ENCODE data around the gene CDC34. TPM values are rescaled to one million over a fixed set of nuclear protein-coding genes. Genes with fewer than 3 reads are reported as not detected.

CDC34 gene
- total RNA-seq, 1 experiment from 2014 or later, result 112 TPM

DNA sequence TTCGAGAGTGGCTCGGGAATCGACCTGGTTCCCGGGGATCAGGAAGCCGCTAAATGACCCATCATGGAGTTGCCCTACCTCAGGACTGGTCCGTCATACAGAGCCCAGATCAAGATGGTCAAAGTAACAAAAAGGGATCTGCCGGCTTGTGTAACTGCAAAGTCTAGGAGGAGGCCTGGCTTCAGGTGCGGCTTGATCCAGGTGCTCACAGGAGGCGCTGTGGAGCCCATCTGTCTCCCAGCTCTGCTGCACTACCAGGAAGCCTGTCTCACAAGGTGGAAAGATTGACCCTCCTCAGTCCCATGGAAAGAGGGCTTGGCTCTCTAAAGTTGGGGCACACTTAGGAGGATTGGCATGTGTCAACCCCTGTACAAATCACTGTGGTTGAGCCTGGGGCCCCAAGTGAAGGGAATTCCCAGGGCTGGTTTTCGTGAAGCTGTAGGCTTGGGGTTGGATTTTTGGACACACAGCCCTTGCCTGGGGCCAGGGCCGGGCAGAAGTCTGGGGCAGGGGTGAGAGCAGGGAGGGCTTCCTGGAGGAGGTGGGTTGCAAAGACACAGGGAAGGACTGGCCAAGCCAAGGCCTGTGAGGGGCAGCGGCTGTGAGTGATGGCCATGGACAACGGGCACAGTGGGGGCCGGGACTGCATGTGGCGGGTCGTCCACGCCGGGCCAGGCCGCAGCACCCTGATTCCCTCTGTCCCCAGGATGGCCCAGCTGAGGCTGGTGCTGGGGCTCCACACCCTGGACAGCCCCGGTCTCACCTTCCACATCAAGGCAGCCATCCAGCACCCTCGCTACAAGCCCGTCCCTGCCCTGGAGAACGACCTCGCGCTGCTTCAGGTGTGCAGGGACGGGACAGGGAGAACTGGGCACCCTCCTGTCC is 16.5 kb downstream of the CDC34 start:
- H3K4me2 ChIP-seq (ENCODE audit: insufficient read depth, insufficient read length, low read length), result no peak overlapping the region
- H2AK5ac ChIP-seq (ENCODE audit: insufficient read length, low read length), result no peak overlapping the region
- Mint-ChIP-seq H3K9me3 (no peaks in the 10 kb centered on the region; a peak in 1 of 5 replicates), H3K36me3 (ENCODE audit: insufficient read depth in 1 of 3, low read depth in 3 of 3) (peaks cover 0 to 3% (median 3%) of the 10 kb centered on the region in 3 experiments; a peak in 3 of 7 replicates), H3K4me3 (no peak overlapping the region), H3K27me3 (ENCODE audit: low read depth) (peaks cover 25% of the 10 kb centered on the region), H3K4me1 (peaks cover 4 to 6% of the 10 kb centered on the region in 2 experiments; a peak in 2 of 4 replicates), H3K27ac (no peak overlapping the region)
- TF ChIP-seq, protein P1, sequence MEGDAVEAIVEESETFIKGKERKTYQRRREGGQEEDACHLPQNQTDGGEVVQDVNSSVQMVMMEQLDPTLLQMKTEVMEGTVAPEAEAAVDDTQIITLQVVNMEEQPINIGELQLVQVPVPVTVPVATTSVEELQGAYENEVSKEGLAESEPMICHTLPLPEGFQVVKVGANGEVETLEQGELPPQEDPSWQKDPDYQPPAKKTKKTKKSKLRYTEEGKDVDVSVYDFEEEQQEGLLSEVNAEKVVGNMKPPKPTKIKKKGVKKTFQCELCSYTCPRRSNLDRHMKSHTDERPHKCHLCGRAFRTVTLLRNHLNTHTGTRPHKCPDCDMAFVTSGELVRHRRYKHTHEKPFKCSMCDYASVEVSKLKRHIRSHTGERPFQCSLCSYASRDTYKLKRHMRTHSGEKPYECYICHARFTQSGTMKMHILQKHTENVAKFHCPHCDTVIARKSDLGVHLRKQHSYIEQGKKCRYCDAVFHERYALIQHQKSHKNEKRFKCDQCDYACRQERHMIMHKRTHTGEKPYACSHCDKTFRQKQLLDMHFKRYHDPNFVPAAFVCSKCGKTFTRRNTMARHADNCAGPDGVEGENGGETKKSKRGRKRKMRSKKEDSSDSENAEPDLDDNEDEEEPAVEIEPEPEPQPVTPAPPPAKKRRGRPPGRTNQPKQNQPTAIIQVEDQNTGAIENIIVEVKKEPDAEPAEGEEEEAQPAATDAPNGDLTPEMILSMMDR (conservative IDR thresholded peaks at IDR 0.05), result no peak
- no peak overlapping the region for H4K5ac ChIP-seq (ENCODE audit: insufficient read length, low read depth, low read length)
- no peaks in the 10 kb centered on the region for H3K79me1 ChIP-seq (ENCODE audit: insufficient read depth, low read depth, low read length, poor library complexity, severe bottlenecking)
- H2BK5ac ChIP-seq (ENCODE audit: insufficient read length, low read length), result no peak overlapping the region
- no peak overlapping the region for H3K4ac ChIP-seq (ENCODE audit: low read depth, low read length)
- no peak overlapping the region for H2BK120ac ChIP-seq (ENCODE audit: low read depth, low read length, poor library complexity, severe bottlenecking)
- H2BK15ac ChIP-seq (ENCODE audit: low read depth, low read length), result no peak overlapping the region
- H2AFZ ChIP-seq (ENCODE audit: low read length), result no peak overlapping the region
- no peaks in the 10 kb centered on the region for H3K23me2 ChIP-seq (ENCODE audit: insufficient read length, low read depth, low read length, poor library complexity, severe bottlenecking)
- H4K8ac ChIP-seq (replicated peaks; ENCODE audit: insufficient read length, low read depth, low read length), result no peak overlapping the region
- H3K4me1 ChIP-seq (ENCODE audit: insufficient read depth, low read length), result no peaks in the 10 kb centered on the region
- H3K9me3 ChIP-seq (ENCODE audit: control insufficient read depth, low read depth, low read length), result no peaks in the 10 kb centered on the region
- WGBS (ENCODE audit: extremely low coverage, insufficient read length, low lambda C conversion rate), result no CpG with 5 or more reads among the region's 26 CpGs
- H4K91ac ChIP-seq (ENCODE audit: insufficient read length, low read depth, low read length), result no peak overlapping the region
- H3K79me2 ChIP-seq (ENCODE audit: insufficient read depth, low read length), result no peaks in the 10 kb centered on the region
- H3K23ac ChIP-seq (ENCODE audit: insufficient read length, low read depth, low read length), result no peak overlapping the region
- no peak overlapping the region for H3K27ac ChIP-seq (ENCODE audit: insufficient read length, low read depth, low read length)
- no peak overlapping the region for H3K56ac ChIP-seq (ENCODE audit: insufficient read length, low read depth, low read length)
- no peak overlapping the region for H2BK12ac ChIP-seq (ENCODE audit: insufficient read length, low read depth, low read length)
- no peaks in the 10 kb centered on the region for H3K27me3 ChIP-seq (ENCODE audit: insufficient read depth, low read length)
- H4K20me1 ChIP-seq (ENCODE audit: control insufficient read depth, insufficient read depth, insufficient read length), result no peaks in the 10 kb centered on the region
- no peak overlapping the region for H3K18ac ChIP-seq (ENCODE audit: insufficient read length, low read depth, low read length)
- H3K9ac ChIP-seq (ENCODE audit: extremely low read depth, insufficient read length, low read length), result no peak overlapping the region
- no peak overlapping the region for H3T11ph ChIP-seq (ENCODE audit: low read length)
- no peak overlapping the region for H3K14ac ChIP-seq (ENCODE audit: insufficient read depth, low read length)
- no peak overlapping the region for H2BK20ac ChIP-seq (ENCODE audit: low read depth, low read length, poor library complexity, severe bottlenecking)
- peak; percentile 28 for DNase-seq

Measured in H9 (cell line).